Renal cortical epithelial cell (primary cell): ENCODE results near the gene CFAP54. TPM values are rescaled to one million over a fixed set of nuclear protein-coding genes. Genes with fewer than 3 reads are reported as not detected.

Experiments
- DNase-seq: peaks from one replicate; pipeline ENCODE4 v3.0.0-alpha.2; 2011; ENCODE audit warnings: low read depth
- total RNA-seq: library from RNA; depleted of rRNA; stranded (reverse); fragments of >200 nt; gene quantifications from 2 replicates; pipeline ENCODE4 v1.2.3, GENCODE V29; 2014

The CFAP54 gene
- total RNA-seq, 1 donor from 2014 or later: 11.3 TPM

GRCh38 chr12:96821592-96821991, 332.2 kb downstream of the CFAP54 start:
- no peak for DNase-seq

- no peak for DNase-seq
Measured at GRCh38 chr12:96822641-96823040, 333.3 kb downstream of the CFAP54 start.

DNA sequence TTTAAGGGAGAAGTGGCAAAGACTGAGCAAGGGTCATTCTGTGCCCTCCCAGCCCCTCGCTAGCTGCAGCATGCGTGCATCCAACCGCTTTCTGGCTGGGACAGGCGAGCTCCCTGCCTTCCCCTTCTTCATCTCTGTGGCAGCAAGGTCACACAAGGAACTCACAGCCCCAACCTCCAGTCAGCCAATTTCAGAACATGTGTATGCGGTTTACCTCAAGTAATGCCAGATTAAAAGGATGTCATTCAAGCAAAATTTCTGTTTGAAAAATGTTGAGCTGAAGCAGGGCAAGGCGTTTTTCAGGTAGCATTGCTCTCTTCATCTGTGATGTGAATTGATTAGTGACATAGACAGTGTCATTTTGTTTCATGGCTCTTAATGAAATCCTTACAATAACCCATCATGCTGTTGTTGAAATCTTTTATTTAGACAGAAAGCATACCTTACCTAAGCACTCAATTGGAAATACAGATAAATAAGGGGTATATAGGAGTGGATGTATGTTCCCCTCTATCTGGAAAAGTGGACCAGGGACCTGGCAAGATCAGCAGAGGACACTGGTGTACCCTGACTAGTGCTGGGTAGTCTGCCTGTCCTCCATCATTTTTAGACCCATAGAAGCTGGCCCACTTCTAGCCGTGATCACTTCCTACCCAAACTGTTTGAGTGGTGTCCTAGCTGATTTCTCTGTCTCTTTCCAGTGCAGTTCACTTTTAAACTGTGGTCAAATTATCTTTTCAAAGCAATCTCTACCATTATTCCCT, 334.9 kb downstream of the CFAP54 start:
- DNase-seq: no peak

- no peak for DNase-seq
Measured at GRCh38 chr12:96824838-96825236, 335.5 kb downstream of the CFAP54 start.

GRCh38 chr12:96828169-96828789, 338.9 kb downstream of the CFAP54 start:
- no peak for DNase-seq

DNA sequence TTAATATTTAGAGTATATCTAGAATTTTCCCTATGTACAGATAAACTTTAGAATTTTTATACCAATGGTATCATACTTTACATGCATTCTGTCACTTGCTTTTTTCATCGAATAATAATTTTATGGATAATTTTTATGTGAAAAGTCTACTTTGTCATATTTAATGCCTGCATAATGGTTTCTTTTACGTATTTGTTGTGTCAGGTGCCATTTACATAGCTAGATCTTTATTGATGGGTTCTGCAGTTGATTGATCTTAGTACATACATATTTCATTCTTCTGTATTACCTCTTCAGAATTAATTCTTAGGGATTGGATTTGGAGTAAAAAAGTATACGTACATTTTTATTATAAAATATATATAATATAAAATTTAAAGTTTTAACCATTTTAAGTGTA, 340.0 kb downstream of the CFAP54 start:
- DNase-seq: no peak

GRCh38 chr12:96831346-96831745, 342.0 kb downstream of the CFAP54 start:
- no peak for DNase-seq

DNA sequence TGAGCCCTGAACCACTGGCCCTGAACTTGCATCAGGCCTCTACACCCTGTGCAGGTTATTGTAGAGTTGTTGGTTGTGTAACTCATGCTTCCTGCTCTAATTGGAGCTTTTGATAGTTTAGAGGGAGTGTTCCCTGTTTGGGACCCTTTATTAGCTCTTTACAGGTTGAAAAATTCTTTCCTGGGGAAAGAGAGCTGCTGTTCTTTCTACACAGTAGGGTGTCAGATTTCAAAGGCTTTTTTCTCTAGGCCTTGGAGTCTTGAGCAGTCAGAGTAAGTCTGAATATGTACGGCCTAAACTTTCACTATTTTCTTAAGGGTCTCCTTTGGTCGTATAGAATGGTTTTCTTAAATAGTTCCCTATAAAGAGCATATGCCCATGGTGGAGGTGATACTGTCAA, 356.9 kb downstream of the CFAP54 start:
- DNase-seq: no peak

GRCh38 chr12:96850676-96851075, 361.3 kb downstream of the CFAP54 start:
- DNase-seq: no peak

- DNase-seq: no peak
Measured at GRCh38 chr12:96858162-96858561, 368.8 kb downstream of the CFAP54 start.

- no peak for DNase-seq
Measured at GRCh38 chr12:96861656-96862055, 372.3 kb downstream of the CFAP54 start.

DNA sequence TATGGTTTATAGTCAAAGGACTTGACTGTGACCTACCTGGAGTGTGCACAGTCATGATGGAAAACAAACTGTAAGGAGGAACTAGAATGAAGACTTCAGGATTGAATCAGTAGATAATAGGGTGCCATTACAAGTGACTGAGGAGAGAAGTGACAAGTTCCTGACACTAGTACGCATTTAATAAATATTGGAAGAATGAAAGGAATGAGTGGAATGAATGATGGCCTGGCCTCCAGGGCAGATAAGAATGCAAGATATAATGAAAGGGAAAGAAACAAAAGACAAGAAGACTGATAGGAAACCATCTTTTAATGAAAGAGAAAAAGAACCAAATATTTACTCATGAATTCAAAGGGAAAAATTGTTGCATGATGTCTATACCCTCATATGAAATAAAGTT, 372.9 kb downstream of the CFAP54 start:
- no peak for DNase-seq

DNA sequence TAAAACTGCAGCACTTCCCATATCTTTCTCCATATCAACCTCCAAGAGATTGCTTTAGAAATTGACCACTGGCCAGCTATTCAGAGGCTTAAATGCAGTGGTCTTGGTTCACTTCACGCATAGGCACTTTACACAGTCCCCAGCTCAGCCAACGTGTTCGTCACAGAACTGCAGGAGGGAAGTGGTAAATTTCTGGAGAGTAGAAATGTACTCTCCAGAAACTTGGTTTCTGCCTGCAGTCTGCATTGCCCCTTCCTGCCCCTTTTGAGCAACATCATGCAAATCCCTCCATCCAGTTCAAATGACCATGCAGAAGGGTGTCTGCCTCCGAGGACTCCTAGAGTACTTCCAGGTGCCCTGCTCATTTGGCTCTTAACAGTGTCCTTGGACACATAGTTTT, 375.0 kb downstream of the CFAP54 start:
- no peak for DNase-seq

GRCh38 chr12:96866801-96867590, 377.6 kb downstream of the CFAP54 start:
- no peak for DNase-seq

- no peak for DNase-seq
Measured at GRCh38 chr12:96870946-96871345, 381.6 kb downstream of the CFAP54 start.

DNA sequence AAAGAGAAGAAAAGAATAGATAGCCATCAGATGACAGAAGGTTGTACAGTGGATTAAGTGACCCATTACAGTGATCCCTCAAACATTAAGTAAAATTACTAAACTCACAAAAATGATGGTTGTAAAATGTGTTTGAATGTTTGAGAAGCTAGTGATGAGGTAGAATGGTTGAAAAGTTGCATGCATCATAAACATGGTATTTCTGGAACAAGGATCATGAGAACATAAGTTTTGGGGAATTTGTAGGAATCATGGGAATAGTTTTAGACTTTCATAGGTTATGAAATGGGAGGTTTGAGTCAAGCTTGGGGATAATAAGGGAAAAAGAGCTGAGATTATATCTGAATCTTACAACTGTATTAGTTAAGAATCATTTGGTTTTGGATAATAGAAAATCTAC, 383.6 kb downstream of the CFAP54 start:
- no peak for DNase-seq

DNA sequence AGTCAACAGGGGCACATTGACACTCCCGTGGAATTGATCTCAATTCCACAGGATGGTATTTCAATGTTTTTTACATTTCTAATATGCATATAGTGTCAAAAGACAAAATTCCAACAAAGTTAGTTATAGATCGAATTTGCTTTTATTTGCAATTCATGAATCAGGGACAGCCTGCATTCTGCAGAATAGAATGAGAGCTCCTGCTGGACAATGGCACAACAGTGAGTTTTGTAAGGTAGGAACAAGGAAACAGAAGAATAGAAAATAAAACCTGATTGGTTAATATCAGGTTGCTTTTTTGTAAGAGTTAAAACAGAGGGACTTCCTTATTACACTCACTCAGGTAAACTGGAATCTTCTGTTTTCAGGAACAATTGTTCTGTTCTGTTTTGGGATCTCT, 384.8 kb downstream of the CFAP54 start:
- DNase-seq: no peak

- DNase-seq: no peak
Measured at GRCh38 chr12:96876966-96877365, 387.6 kb downstream of the CFAP54 start.

- no peak for DNase-seq
Measured at GRCh38 chr12:96878704-96879103, 389.3 kb downstream of the CFAP54 start.

GRCh38 chr12:96879301-96879700, 389.9 kb downstream of the CFAP54 start:
- DNase-seq: no peak

- no peak for DNase-seq
Measured at GRCh38 chr12:96880220-96880619, 390.8 kb downstream of the CFAP54 start.

- DNase-seq: no peak
Measured at GRCh38 chr12:96881608-96882007, 392.2 kb downstream of the CFAP54 start.

DNA sequence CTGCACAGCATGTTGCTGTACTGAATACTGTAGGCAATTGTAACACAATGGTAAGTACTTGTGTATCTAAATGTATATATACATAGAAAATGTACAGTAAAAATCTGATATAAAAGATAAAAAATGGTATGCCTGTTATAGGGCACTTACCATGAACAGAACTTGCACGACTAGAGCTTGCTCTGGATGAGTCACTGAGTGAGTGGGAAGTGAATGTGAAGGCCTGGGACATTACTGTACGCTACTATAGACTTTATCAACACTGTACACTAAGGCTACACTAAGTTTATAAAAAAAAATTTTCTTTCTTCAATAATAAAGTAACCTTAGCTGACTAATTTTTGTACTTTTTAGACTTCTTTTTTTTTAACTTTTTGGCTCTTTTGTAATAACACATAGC, 393.5 kb downstream of the CFAP54 start:
- DNase-seq: no peak
